Osteoblast (primary cell): ENCODE measurements around the gene LSM8. TPM values are rescaled to one million over a fixed set of nuclear protein-coding genes. Genes with fewer than 3 reads are reported as not detected.

Experiments
- DNase-seq: peaks from one replicate; pipeline ENCODE4 v3.0.0; 2011; ENCODE audit warnings: low spot score, mixed read lengths; ENCODE audit not compliant: insufficient read length; ENCODE audit errors: missing footprints
- H2AFZ ChIP-seq: 2 replicates; pipeline ENCODE4 v1.6.0; 2011; ENCODE audit warnings: mild to moderate bottlenecking, low read length
- H3K27ac ChIP-seq: 2 replicates; pipeline ENCODE4 v1.5.1; 2011; ENCODE audit warnings: mild to moderate bottlenecking, low read depth, low read length, moderate library complexity
- H3K27me3 ChIP-seq: 2 replicates; pipeline ENCODE4 v1.6.0; 2012; ENCODE audit warnings: mild to moderate bottlenecking, control low read depth, inconsistent platforms, low read length, moderate library complexity; ENCODE audit not compliant: insufficient read depth
- H3K36me3 ChIP-seq: 2 replicates; pipeline ENCODE4 v1.5.1; 2011; ENCODE audit warnings: mild to moderate bottlenecking, low read length, control low read depth, moderate library complexity; ENCODE audit not compliant: insufficient read depth
- H3K4me1 ChIP-seq: 2 replicates; pipeline ENCODE4 v1.5.1; 2011; ENCODE audit warnings: mild to moderate bottlenecking, low read length, control low read depth, moderate library complexity; ENCODE audit not compliant: insufficient read depth
- H3K4me2 ChIP-seq: 2 replicates; pipeline ENCODE4 v1.6.0; 2011; ENCODE audit warnings: mild to moderate bottlenecking, low read length; ENCODE audit not compliant: insufficient read depth
- H3K4me3 ChIP-seq: fragments of 200-600 bp; sonication (generic); 3 replicates; pipeline ENCODE4 v1.5.1; 2012; ENCODE audit warnings: mild to moderate bottlenecking, low read length, inconsistent platforms; ENCODE audit not compliant: insufficient read depth
- H3K79me2 ChIP-seq: 2 replicates; pipeline ENCODE4 v1.6.0; 2012; ENCODE audit warnings: mild to moderate bottlenecking, low read length, control low read depth, inconsistent platforms; ENCODE audit not compliant: insufficient read depth
- H3K9me3 ChIP-seq: 2 replicates; pipeline ENCODE4 v1.5.1; 2011; ENCODE audit warnings: low read depth, low read length, control low read depth
- H4K20me1 ChIP-seq: 2 replicates; pipeline ENCODE4 v1.6.0; 2012; ENCODE audit warnings: mild to moderate bottlenecking, low read length, control low read depth; ENCODE audit not compliant: insufficient read depth
- CTCF ChIP-seq: IDR thresholded peaks from 2 replicates; pipeline ENCODE4 v1.5.1; 2011; ENCODE audit warnings: mild to moderate bottlenecking, low read depth, low read length, moderate library complexity; ENCODE audit errors: extremely low read depth
- total RNA-seq: library from RNA; depleted of rRNA; stranded (reverse); fragments of >200 nt; gene quantifications from 2 replicates; pipeline ENCODE4 v1.2.3, GENCODE V29; 2012

LSM8 gene
- total RNA-seq, 1 donor, result 43.8 TPM

- H4K20me1 ChIP-seq, result no peaks in the 10 kb centered on the region
- H2AFZ ChIP-seq, result peak overlapping the region; percentile 78
- DNase-seq, result no peak
- no peak for TF ChIP-seq CTCF
- peak overlapping the region; percentile 80 for H3K27ac ChIP-seq
- peaks cover 24% of the 10 kb centered on the region for H3K4me1 ChIP-seq
- H3K36me3 ChIP-seq, result no peaks in the 10 kb centered on the region
- H3K4me2 ChIP-seq, result peak overlapping the region; percentile 93
- H3K27me3 ChIP-seq, result no peaks in the 10 kb centered on the region
- H3K9me3 ChIP-seq, result no peaks in the 10 kb centered on the region
- peaks cover 36% of the 10 kb centered on the region for H3K79me2 ChIP-seq
- H3K4me3 ChIP-seq, result peak overlapping the region; percentile 84
These were observed 589 bp downstream of the LSM8 start for GRCh38 chr7:118184565-118184940.

GRCh38 chr7:118185163-118185860, 1.3 kb downstream of the LSM8 start:
- no peaks in the 10 kb centered on the region for H3K27me3 ChIP-seq
- peaks cover 24% of the 10 kb centered on the region for H3K4me1 ChIP-seq
- H3K4me2 ChIP-seq, result peak overlapping the region; percentile 93
- DNase-seq, result no peak
- H2AFZ ChIP-seq, result no peak overlapping the region
- H3K79me2 ChIP-seq, result peaks cover 36% of the 10 kb centered on the region
- TF ChIP-seq CTCF, result no peak
- no peaks in the 10 kb centered on the region for H3K9me3 ChIP-seq
- H4K20me1 ChIP-seq, result no peaks in the 10 kb centered on the region
- no peaks in the 10 kb centered on the region for H3K36me3 ChIP-seq
- peak overlapping the region; percentile 80 for H3K27ac ChIP-seq
- H3K4me3 ChIP-seq, result peak overlapping the region; percentile 84

GRCh38 chr7:118186501-118186900, 2.5 kb downstream of the LSM8 start:
- Histone ChIP-seq H2AFZ (no peak overlapping the region), H3K4me2 (peak overlapping the region; percentile 93), H3K79me2 (peaks cover 36% of the 10 kb centered on the region), H3K4me3 (no peak overlapping the region), H3K27ac (peak overlapping the region; percentile 80), H3K36me3 (peaks cover 5% of the 10 kb centered on the region), H3K27me3 (no peaks in the 10 kb centered on the region), H3K9me3 (no peaks in the 10 kb centered on the region), H4K20me1 (no peaks in the 10 kb centered on the region), H3K4me1 (peaks cover 24% of the 10 kb centered on the region)
- no peak for DNase-seq
- no peak for TF ChIP-seq CTCF

- H4K20me1 ChIP-seq, result no peaks in the 10 kb centered on the region
- TF ChIP-seq CTCF, result no peak
These were observed 10.6 kb downstream of the LSM8 start for GRCh38 chr7:118194571-118194970.

More at GRCh38 chr7:118194571-118194970, 10.6 kb downstream of the LSM8 start:
- Histone ChIP-seq H3K79me2 (no peaks in the 10 kb centered on the region), H3K9me3 (no peaks in the 10 kb centered on the region), H3K36me3 (peaks cover 15% of the 10 kb centered on the region), H3K27me3 (no peaks in the 10 kb centered on the region), H3K4me1 (no peaks in the 10 kb centered on the region), H2AFZ (no peak overlapping the region), H3K4me2 (no peak overlapping the region), H3K27ac (no peak overlapping the region), H3K4me3 (no peak overlapping the region)
- no peak for DNase-seq
